Muscle of leg (tissue), 11 donors: ENCODE results near the gene ARHGAP18. TPM values are rescaled to one million over a fixed set of nuclear protein-coding genes. Genes with fewer than 3 reads are reported as not detected.
A peak's percentile ranks its signal among the peaks of the same experiment; 100 is the strongest.

ENCODE experiments used
- DNase-seq: peaks from one replicate; pipeline ENCODE4 v3.0.0; 2013
- H3K27ac ChIP-seq: one replicate; pipeline ENCODE4 v1.5.1; 2013; ENCODE audit warnings: mild to moderate bottlenecking, low read length, control low read depth
- H3K27me3 ChIP-seq: one replicate; pipeline ENCODE4 v1.6.1; 2013; ENCODE audit warnings: low read length; ENCODE audit not compliant: control insufficient read depth, insufficient read depth
- H3K36me3 ChIP-seq: one replicate; pipeline ENCODE4 v1.6.1; 2013; ENCODE audit warnings: low read length; ENCODE audit not compliant: control insufficient read depth, insufficient read depth
- H3K4me1 ChIP-seq: one replicate; pipeline ENCODE4 v1.6.1; 2013; ENCODE audit warnings: low read length; ENCODE audit not compliant: control insufficient read depth, insufficient read depth
- H3K4me3 ChIP-seq: one replicate; pipeline ENCODE4 v1.5.1; 2013; ENCODE audit warnings: low read length, control low read depth
- H3K9me3 ChIP-seq: replicated peaks from 2 replicates; pipeline ENCODE4 v1.6.1; 2013; ENCODE audit warnings: low read depth, low read length; ENCODE audit not compliant: control insufficient read depth
- WGBS: methylation state at CpG from one replicate; pipeline ENCODE4 v1.1.5; 2013; ENCODE audit warnings: missing lambda C conversion rate; ENCODE audit not compliant: insufficient coverage; 5-methylcytosine and 5-hydroxymethylcytosine counted together
- polyA plus RNA-seq, 8 donors: library from polyadenylated mRNA; unstranded; fragments of 120-200 nt; gene quantifications; one replicate each; pipeline versions ENCODE4 v1.2.1 to v1.2.3, GENCODE V29; 2013; ENCODE audit warnings: inconsistent platforms in 1 of 8, low replicate concordance in 1 of 8; ENCODE audit not compliant: insufficient read length in 8 of 8, insufficient read depth in 1 of 8
- total RNA-seq: library from RNA; stranded (reverse); fragments of 120-200 nt; gene quantifications from one replicate; pipeline ENCODE4 v1.2.4, GENCODE V29; 2013

ARHGAP18 gene
- total and polyA plus RNA-seq, 9 donors, result 14.2 to 22.8 (median 18.5) TPM

GRCh38 chr6:129623008-129623732 is 86.8 kb downstream of the ARHGAP18 start:
- no CpG with 5 or more reads among the region's 3 CpGs for WGBS
- no peak overlapping the region for H3K27ac ChIP-seq
- DNase-seq, result no peak
- peaks cover 3% of the 10 kb centered on the region for H3K36me3 ChIP-seq
- H3K4me1 ChIP-seq, result no peaks in the 10 kb centered on the region
- H3K27me3 ChIP-seq, result no peaks in the 10 kb centered on the region
- no peak overlapping the region for H3K4me3 ChIP-seq
- H3K9me3 ChIP-seq, result no peaks in the 10 kb centered on the region

GRCh38 chr6:129621252-129621651 is 88.7 kb downstream of the ARHGAP18 start:
- 50% methylated on average over 2 of the region's 4 CpGs for WGBS
- Histone ChIP-seq H3K27ac (no peak overlapping the region), H3K36me3 (peaks cover 5% of the 10 kb centered on the region), H3K4me3 (no peak overlapping the region), H3K9me3 (no peaks in the 10 kb centered on the region), H3K4me1 (no peaks in the 10 kb centered on the region), H3K27me3 (no peaks in the 10 kb centered on the region)
- no peak for DNase-seq

GRCh38 chr6:129620234-129620610 is 89.8 kb downstream of the ARHGAP18 start:
- Histone ChIP-seq H3K4me1 (no peaks in the 10 kb centered on the region), H3K9me3 (no peaks in the 10 kb centered on the region), H3K27me3 (no peaks in the 10 kb centered on the region), H3K4me3 (no peak overlapping the region), H3K27ac (no peak overlapping the region), H3K36me3 (peaks cover 5% of the 10 kb centered on the region)
- no peak for DNase-seq

DNA sequence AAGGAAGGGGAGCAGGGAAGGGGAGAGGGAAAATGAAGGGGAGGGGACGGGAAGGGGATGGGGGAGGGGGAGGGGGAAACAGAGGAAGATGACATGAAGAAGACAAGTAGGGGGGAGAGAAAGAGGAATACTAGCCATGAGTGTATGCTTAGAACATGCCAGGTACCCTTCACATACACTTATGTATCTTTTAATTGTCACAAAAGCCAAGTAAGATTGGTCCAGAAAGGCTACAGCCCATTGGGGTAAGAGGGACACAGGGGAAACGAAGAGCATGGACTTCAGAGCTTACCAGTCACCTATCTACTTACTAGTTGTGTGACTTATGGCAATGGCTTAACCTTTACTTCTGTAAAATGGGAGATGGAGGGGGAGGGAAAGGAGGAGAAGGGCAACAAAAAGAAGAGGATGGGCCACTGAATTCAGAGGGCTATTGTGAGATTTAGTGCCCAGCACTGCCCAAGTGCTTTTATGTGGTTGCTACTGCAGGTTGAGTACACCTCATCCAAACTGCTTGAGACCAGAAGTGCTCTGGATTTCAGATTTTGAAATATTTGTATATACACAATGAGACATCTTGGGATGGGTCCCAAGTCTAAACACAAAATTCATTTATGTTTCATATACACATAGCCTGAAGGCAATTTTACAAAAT is 90.3 kb downstream of the ARHGAP18 start:
- DNase-seq, result no peak
- H3K27ac ChIP-seq, result no peak overlapping the region
- H3K4me3 ChIP-seq, result no peak overlapping the region
- no peaks in the 10 kb centered on the region for H3K9me3 ChIP-seq
- no peaks in the 10 kb centered on the region for H3K27me3 ChIP-seq
- WGBS, result no CpG with 5 or more reads among the region's 2 CpGs
- no peaks in the 10 kb centered on the region for H3K4me1 ChIP-seq
- H3K36me3 ChIP-seq, result peaks cover 5% of the 10 kb centered on the region

GRCh38 chr6:129617986-129618385 is 92.0 kb downstream of the ARHGAP18 start:
- H3K4me3 ChIP-seq, result no peak overlapping the region
- H3K36me3 ChIP-seq, result peaks cover 5% of the 10 kb centered on the region
- DNase-seq, result no peak
- H3K4me1 ChIP-seq, result no peaks in the 10 kb centered on the region
- no peak overlapping the region for H3K27ac ChIP-seq
- H3K9me3 ChIP-seq, result no peaks in the 10 kb centered on the region
- H3K27me3 ChIP-seq, result no peaks in the 10 kb centered on the region

DNA sequence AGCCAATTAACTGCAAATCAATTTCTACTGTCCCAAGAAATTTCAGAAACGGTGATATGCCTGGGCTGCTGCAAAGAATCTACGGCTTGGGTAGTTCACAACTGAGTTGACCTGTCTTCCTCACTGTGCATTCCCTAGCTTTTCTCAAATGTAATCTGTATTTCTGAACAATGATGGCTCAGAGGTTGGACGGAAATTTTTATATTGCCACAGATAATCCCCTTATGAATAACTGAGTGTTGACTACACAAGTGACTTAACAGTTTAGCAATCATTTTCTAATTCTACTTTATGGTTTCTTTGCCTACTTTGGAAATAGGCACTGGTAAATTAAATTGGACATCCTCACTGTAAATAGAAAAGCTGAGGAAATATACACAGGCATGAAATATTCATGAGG is 94.5 kb downstream of the ARHGAP18 start:
- no peak overlapping the region for H3K27ac ChIP-seq
- WGBS, result no CpG with 5 or more reads among the region's 3 CpGs
- DNase-seq, result no peak

GRCh38 chr6:129615020-129615419 is 95.0 kb downstream of the ARHGAP18 start:
- Histone ChIP-seq H3K4me3 (no peak overlapping the region), H3K36me3 (peaks cover 5% of the 10 kb centered on the region), H3K27me3 (no peaks in the 10 kb centered on the region), H3K27ac (no peak overlapping the region), H3K9me3 (no peaks in the 10 kb centered on the region), H3K4me1 (peaks cover 4% of the 10 kb centered on the region)
- WGBS, result no CpG with 5 or more reads among the region's 1 CpG
- no peak for DNase-seq

More for the DNA sequence above, 94.5 kb downstream of the ARHGAP18 start:
- no peaks in the 10 kb centered on the region for H3K27me3 ChIP-seq
- H3K4me1 ChIP-seq, result no peaks in the 10 kb centered on the region
- no peak overlapping the region for H3K4me3 ChIP-seq
- H3K36me3 ChIP-seq, result peaks cover 5% of the 10 kb centered on the region
- H3K9me3 ChIP-seq, result no peaks in the 10 kb centered on the region

- Histone ChIP-seq H3K9me3 (no peaks in the 10 kb centered on the region), H3K4me3 (no peak overlapping the region), H3K36me3 (peaks cover 5% of the 10 kb centered on the region), H3K27me3 (no peaks in the 10 kb centered on the region), H3K27ac (no peak overlapping the region), H3K4me1 (peaks cover 4% of the 10 kb centered on the region)
- 80% methylated on average over 2 of the region's 3 CpGs for WGBS
- DNase-seq, result no peak
These were observed 95.5 kb downstream of the ARHGAP18 start for GRCh38 chr6:129614464-129614863.

- no peak for DNase-seq
- H3K27ac ChIP-seq, result no peak overlapping the region
- H3K27me3 ChIP-seq, result no peaks in the 10 kb centered on the region
- H3K4me1 ChIP-seq, result peaks cover 10% of the 10 kb centered on the region
- H3K36me3 ChIP-seq, result peaks cover 4% of the 10 kb centered on the region
- no peak overlapping the region for H3K4me3 ChIP-seq
- H3K9me3 ChIP-seq, result no peaks in the 10 kb centered on the region
These were observed 97.5 kb downstream of the ARHGAP18 start for GRCh38 chr6:129612440-129612839.

DNA sequence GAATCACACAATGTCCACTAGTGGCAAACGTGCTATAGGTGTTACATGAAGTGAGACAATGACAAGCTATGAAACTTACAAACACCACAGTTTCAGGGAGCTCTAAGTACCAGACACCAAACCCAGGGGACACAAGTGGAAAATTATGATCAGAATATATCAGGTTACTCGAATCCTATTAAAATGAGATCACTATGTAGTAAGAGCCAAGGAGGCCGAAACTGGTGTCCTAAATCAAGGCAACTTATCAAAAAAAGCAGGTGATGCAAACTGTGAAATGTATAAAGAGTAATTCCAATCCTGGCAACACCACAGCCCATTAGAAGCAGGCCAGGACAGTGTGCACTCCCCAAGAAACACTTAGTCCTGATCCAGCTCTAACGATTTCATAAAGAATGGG is 100.3 kb downstream of the ARHGAP18 start:
- no CpG with 5 or more reads among the region's 4 CpGs for WGBS
- H3K36me3 ChIP-seq, result peaks cover 2% of the 10 kb centered on the region
- no peak overlapping the region for H3K4me3 ChIP-seq
- DNase-seq, result peak; percentile 94
- no peaks in the 10 kb centered on the region for H3K27me3 ChIP-seq
- peaks cover 10% of the 10 kb centered on the region for H3K4me1 ChIP-seq
- no peaks in the 10 kb centered on the region for H3K9me3 ChIP-seq
- peak overlapping the region; percentile 90 for H3K27ac ChIP-seq
